MM.1S (cell line): ENCODE data around the gene KIF18B.

Experiments
- DNase-seq: peaks from one replicate; pipeline ENCODE4 v3.0.0-alpha.2; 2015
- H2AFZ ChIP-seq: fragments of 300-600 bp; sonication (generic); 2 replicates; pipeline ENCODE4 v1.6.0; 2016; ENCODE audit warnings: antibody characterized with exemption, low read length
- H3F3A ChIP-seq: fragments of 300-600 bp; sonication (generic); 2 replicates; pipeline ENCODE4 v1.6.1; 2016; ENCODE audit warnings: mild to moderate bottlenecking, antibody characterized with exemption, low read length, moderate library complexity, mixed read lengths; ENCODE audit not compliant: insufficient read depth
- H3K27ac ChIP-seq: fragments of 300-600 bp; sonication (generic); 2 replicates; pipeline ENCODE4 v1.5.1; 2016; ENCODE audit warnings: mild to moderate bottlenecking, low read length
- H3K27me3 ChIP-seq: fragments of 300-600 bp; sonication (generic); replicated peaks from 2 replicates; pipeline ENCODE4 v1.6.0; 2016; ENCODE audit warnings: low read length; ENCODE audit not compliant: insufficient read depth
- H3K36me3 ChIP-seq: fragments of 300-600 bp; sonication (generic); replicated peaks from 2 replicates; pipeline ENCODE4 v1.6.1; 2016; ENCODE audit warnings: mild to moderate bottlenecking, low read length, mixed read lengths; ENCODE audit not compliant: insufficient read depth
- H3K4me1 ChIP-seq: fragments of 300-600 bp; sonication (generic); 2 replicates; pipeline ENCODE4 v1.6.1; 2016; ENCODE audit warnings: low read length, mixed read lengths
- H3K4me2 ChIP-seq: fragments of 300-600 bp; sonication (generic); 2 replicates; pipeline ENCODE4 v1.6.0; 2016; ENCODE audit warnings: low read depth, low read length
- H3K4me3 ChIP-seq: fragments of 300-600 bp; sonication (generic); 2 replicates; pipeline ENCODE4 v1.5.1; 2016; ENCODE audit warnings: low read length, mixed read lengths
- H3K79me2 ChIP-seq: fragments of 300-600 bp; sonication (generic); 2 replicates; pipeline ENCODE4 v1.6.1; 2016; ENCODE audit warnings: mixed run types, low read length, mixed read lengths
- H3K9ac ChIP-seq: fragments of 300-600 bp; sonication (generic); 2 replicates; pipeline ENCODE4 v1.6.1; 2016; ENCODE audit warnings: low read length, mixed read lengths
- H3K9me2 ChIP-seq: fragments of 300-600 bp; sonication (generic); replicated peaks from 2 replicates; pipeline ENCODE4 v1.6.1; 2016; ENCODE audit warnings: mild to moderate bottlenecking, low read length, mixed read lengths; ENCODE audit not compliant: insufficient read depth
- H3K9me3 ChIP-seq: fragments of 300-600 bp; sonication (generic); replicated peaks from 2 replicates; pipeline ENCODE4 v1.6.1; 2016; ENCODE audit warnings: mild to moderate bottlenecking, low read length, mixed read lengths; ENCODE audit not compliant: insufficient read depth
- H4K20me1 ChIP-seq: fragments of 300-600 bp; sonication (generic); 2 replicates; pipeline ENCODE4 v1.6.1; 2016; ENCODE audit warnings: mild to moderate bottlenecking, low read length, moderate library complexity, mixed read lengths; ENCODE audit not compliant: insufficient read depth
- EZH2 ChIP-seq: fragments of 300-600 bp; sonication (generic); optimal IDR thresholded peaks from 2 replicates; pipeline ENCODE3; 2017; ENCODE audit warnings: low read depth, mild to moderate bottlenecking, antibody characterized with exemption, low read length, mixed read lengths
- EZH2phosphoT487 ChIP-seq: fragments of 300-600 bp; sonication (generic); IDR thresholded peaks from 2 replicates; pipeline ENCODE4 v1.6.1; 2018; ENCODE audit warnings: antibody characterized with exemption, low read length
- TF ChIP-seq, protein P1 (sequence below): fragments of 300-600 bp; sonication (generic); IDR thresholded peaks from 2 replicates; pipeline ENCODE4 v1.5.1; 2016; ENCODE audit warnings: antibody characterized with exemption, low read length, mixed read lengths

Gene KIF18B

GRCh38 chr17:44919411-44919810 is 28.2 kb downstream of the KIF18B start:
- Histone ChIP-seq H3K9me2 (no peaks in the 10 kb centered on the region), H2AFZ (no peak overlapping the region)
- DNase-seq = no peak

GRCh38 chr17:44918006-44918405 is 29.6 kb downstream of the KIF18B start:
- TF ChIP-seq EZH2 = no peak
- TF ChIP-seq, protein P1, sequence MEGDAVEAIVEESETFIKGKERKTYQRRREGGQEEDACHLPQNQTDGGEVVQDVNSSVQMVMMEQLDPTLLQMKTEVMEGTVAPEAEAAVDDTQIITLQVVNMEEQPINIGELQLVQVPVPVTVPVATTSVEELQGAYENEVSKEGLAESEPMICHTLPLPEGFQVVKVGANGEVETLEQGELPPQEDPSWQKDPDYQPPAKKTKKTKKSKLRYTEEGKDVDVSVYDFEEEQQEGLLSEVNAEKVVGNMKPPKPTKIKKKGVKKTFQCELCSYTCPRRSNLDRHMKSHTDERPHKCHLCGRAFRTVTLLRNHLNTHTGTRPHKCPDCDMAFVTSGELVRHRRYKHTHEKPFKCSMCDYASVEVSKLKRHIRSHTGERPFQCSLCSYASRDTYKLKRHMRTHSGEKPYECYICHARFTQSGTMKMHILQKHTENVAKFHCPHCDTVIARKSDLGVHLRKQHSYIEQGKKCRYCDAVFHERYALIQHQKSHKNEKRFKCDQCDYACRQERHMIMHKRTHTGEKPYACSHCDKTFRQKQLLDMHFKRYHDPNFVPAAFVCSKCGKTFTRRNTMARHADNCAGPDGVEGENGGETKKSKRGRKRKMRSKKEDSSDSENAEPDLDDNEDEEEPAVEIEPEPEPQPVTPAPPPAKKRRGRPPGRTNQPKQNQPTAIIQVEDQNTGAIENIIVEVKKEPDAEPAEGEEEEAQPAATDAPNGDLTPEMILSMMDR = no peak
- TF ChIP-seq EZH2phosphoT487 = no peak
- Histone ChIP-seq H4K20me1 (no peaks in the 10 kb centered on the region), H3K9ac (no peak overlapping the region), H3K79me2 (no peaks in the 10 kb centered on the region), H3K4me2 (no peak overlapping the region), H3K36me3 (no peaks in the 10 kb centered on the region), H3F3A (no peaks in the 10 kb centered on the region), H3K9me2 (no peaks in the 10 kb centered on the region), H3K4me3 (no peak overlapping the region), H3K27me3 (peaks cover 37% of the 10 kb centered on the region), H2AFZ (no peak overlapping the region), H3K9me3 (no peaks in the 10 kb centered on the region), H3K27ac (no peak overlapping the region), H3K4me1 (no peaks in the 10 kb centered on the region)
- DNase-seq = no peak

More at GRCh38 chr17:44919411-44919810, 28.2 kb downstream of the KIF18B start:
- Histone ChIP-seq H3K27ac (no peak overlapping the region), H3K9me3 (no peaks in the 10 kb centered on the region), H3K4me1 (no peaks in the 10 kb centered on the region), H3K27me3 (peaks cover 25% of the 10 kb centered on the region), H3K4me3 (no peak overlapping the region), H4K20me1 (no peaks in the 10 kb centered on the region), H3K36me3 (no peaks in the 10 kb centered on the region), H3K9ac (no peak overlapping the region), H3K79me2 (no peaks in the 10 kb centered on the region), H3F3A (peaks cover 5% of the 10 kb centered on the region), H3K4me2 (no peak overlapping the region)
- TF ChIP-seq, protein P1 = no peak

- H3K4me2 ChIP-seq = no peak overlapping the region
- H3F3A ChIP-seq = no peaks in the 10 kb centered on the region
- no peak overlapping the region for H3K4me3 ChIP-seq
- H4K20me1 ChIP-seq = no peaks in the 10 kb centered on the region
- no peaks in the 10 kb centered on the region for H3K4me1 ChIP-seq
- no peak overlapping the region for H3K9ac ChIP-seq
- H3K27me3 ChIP-seq = peaks cover 41% of the 10 kb centered on the region
- no peak overlapping the region for H3K27ac ChIP-seq
- H2AFZ ChIP-seq = no peak overlapping the region
- H3K9me2 ChIP-seq = no peaks in the 10 kb centered on the region
- H3K9me3 ChIP-seq = no peaks in the 10 kb centered on the region
- no peaks in the 10 kb centered on the region for H3K36me3 ChIP-seq
- H3K79me2 ChIP-seq = no peaks in the 10 kb centered on the region
- TF ChIP-seq EZH2phosphoT487 (no peak), EZH2 (no peak)
- TF ChIP-seq, protein P1 = no peak
- DNase-seq = no peak
Observed at GRCh38 chr17:44917456-44917855, 30.1 kb downstream of the KIF18B start.
